Measurements from ENCODE around the gene BUD23. TPM values are rescaled to one million over a fixed set of nuclear protein-coding genes. Genes with fewer than 3 reads are reported as not detected.

Gene BUD23
- total and polyA plus RNA-seq, 2 experiments from 2014 or later = 36.2 to 98.5 TPM

GRCh38 chr7:73705551-73705920, 22.1 kb downstream of the BUD23 start:
- Histone ChIP-seq H3K4me2 (ENCODE audit: unreplicated experiment) (no peak overlapping the region), H4K20me1 (ENCODE audit: insufficient read depth) (no peaks in the 10 kb centered on the region)

GRCh38 chr7:73706126-73707044, 23.0 kb downstream of the BUD23 start:
- Histone ChIP-seq H2AFZ (no peak overlapping the region), H3K4me1 (ENCODE audit: insufficient read depth) (no peaks in the 10 kb centered on the region), H3K27me3 (replicated peaks; ENCODE audit: insufficient read depth) (no peaks in the 10 kb centered on the region), H3K27ac (no peak overlapping the region), H3K9me2 (ENCODE audit: insufficient read depth) (no peaks in the 10 kb centered on the region), H3F3A (ENCODE audit: insufficient read depth) (no peaks in the 10 kb centered on the region), H3K9me3 (ENCODE audit: low read depth) (no peaks in the 10 kb centered on the region), H3K79me2 (ENCODE audit: insufficient read depth) (peaks cover 49% of the 10 kb centered on the region), H3K9ac (no peak overlapping the region), H3K36me3 (ENCODE audit: low read depth) (peaks cover 8% of the 10 kb centered on the region; the same call in 1 of the 2 replicates), H3K4me2 (ENCODE audit: unreplicated experiment) (no peak overlapping the region), H3K4me3 (no peak overlapping the region), H4K20me1 (ENCODE audit: insufficient read depth) (peaks cover 5% of the 10 kb centered on the region)
- DNase-seq = peak; percentile 49
- WGBS, 2 experiments (ENCODE audit: low coverage in 1 of 2, low lambda C conversion rate in 2 of 2, missing lambda C conversion rate in 2 of 2) = 84 to 88% methylated on average over 21 to 25 of the region's 25 CpGs
- TF ChIP-seq EZH2phosphoT487 (IDR thresholded peaks at IDR 0.05; ENCODE audit: insufficient read depth, low read depth) = no peak
- in situ Hi-C loops (cut with MboI) = no loop called here

More at GRCh38 chr7:73705551-73705920, 22.1 kb downstream of the BUD23 start:
- WGBS, 2 experiments (ENCODE audit: low coverage in 1 of 2, low lambda C conversion rate in 2 of 2, missing lambda C conversion rate in 2 of 2) = 96 to 99% methylated on average over 8 to 10 of the region's 10 CpGs
- Histone ChIP-seq H3K9me3 (ENCODE audit: low read depth) (no peaks in the 10 kb centered on the region), H3K9ac (no peak overlapping the region), H3K9me2 (ENCODE audit: insufficient read depth) (no peaks in the 10 kb centered on the region), H3K4me3 (no peak overlapping the region), H3K36me3 (ENCODE audit: low read depth) (peaks cover 8% of the 10 kb centered on the region; the same call in 1 of the 2 replicates), H3F3A (ENCODE audit: insufficient read depth) (no peaks in the 10 kb centered on the region), H3K79me2 (ENCODE audit: insufficient read depth) (peaks cover 40% of the 10 kb centered on the region), H3K4me1 (ENCODE audit: insufficient read depth) (no peaks in the 10 kb centered on the region), H3K27ac (no peak overlapping the region), H3K27me3 (replicated peaks; ENCODE audit: insufficient read depth) (no peaks in the 10 kb centered on the region), H2AFZ (no peak overlapping the region)
- TF ChIP-seq EZH2phosphoT487 (IDR thresholded peaks at IDR 0.05; ENCODE audit: insufficient read depth, low read depth) (no peak), EZH2 (IDR thresholded peaks at IDR 0.05; ENCODE audit: insufficient read depth, poor library complexity, severe bottlenecking) (no peak)
- no peak for DNase-seq
- in situ Hi-C loops (cut with MboI) = no loop called here

GRCh38 chr7:73707045-73707631, 23.7 kb downstream of the BUD23 start:
- peaks cover 5% of the 10 kb centered on the region; the same call in 1 of the 2 replicates for H3K36me3 ChIP-seq (ENCODE audit: low read depth)
- TF ChIP-seq EZH2 (IDR thresholded peaks at IDR 0.05; ENCODE audit: insufficient read depth, poor library complexity, severe bottlenecking) (no peak), EZH2phosphoT487 (IDR thresholded peaks at IDR 0.05; ENCODE audit: insufficient read depth, low read depth) (no peak)
- H3F3A ChIP-seq (ENCODE audit: insufficient read depth) = no peaks in the 10 kb centered on the region
- in situ Hi-C loops (cut with MboI) = no loop called here
- no peak overlapping the region for H3K4me3 ChIP-seq
- no peak overlapping the region for H2AFZ ChIP-seq
- H3K4me2 ChIP-seq (ENCODE audit: unreplicated experiment) = no peak overlapping the region
- H3K9me2 ChIP-seq (ENCODE audit: insufficient read depth) = no peaks in the 10 kb centered on the region
- H3K27ac ChIP-seq = no peak overlapping the region
- H3K9ac ChIP-seq = no peak overlapping the region
- no peak for DNase-seq
- H3K27me3 ChIP-seq (replicated peaks; ENCODE audit: insufficient read depth) = no peaks in the 10 kb centered on the region
- H3K9me3 ChIP-seq (ENCODE audit: low read depth) = no peaks in the 10 kb centered on the region
- WGBS, 2 experiments (ENCODE audit: low coverage in 1 of 2, low lambda C conversion rate in 2 of 2, missing lambda C conversion rate in 2 of 2) = 80 to 84% methylated on average over 15 of the region's 15 CpGs
- peaks cover 56% of the 10 kb centered on the region for H3K79me2 ChIP-seq (ENCODE audit: insufficient read depth)
- H3K4me1 ChIP-seq (ENCODE audit: insufficient read depth) = no peaks in the 10 kb centered on the region
- H4K20me1 ChIP-seq (ENCODE audit: insufficient read depth) = peaks cover 5% of the 10 kb centered on the region

DNA sequence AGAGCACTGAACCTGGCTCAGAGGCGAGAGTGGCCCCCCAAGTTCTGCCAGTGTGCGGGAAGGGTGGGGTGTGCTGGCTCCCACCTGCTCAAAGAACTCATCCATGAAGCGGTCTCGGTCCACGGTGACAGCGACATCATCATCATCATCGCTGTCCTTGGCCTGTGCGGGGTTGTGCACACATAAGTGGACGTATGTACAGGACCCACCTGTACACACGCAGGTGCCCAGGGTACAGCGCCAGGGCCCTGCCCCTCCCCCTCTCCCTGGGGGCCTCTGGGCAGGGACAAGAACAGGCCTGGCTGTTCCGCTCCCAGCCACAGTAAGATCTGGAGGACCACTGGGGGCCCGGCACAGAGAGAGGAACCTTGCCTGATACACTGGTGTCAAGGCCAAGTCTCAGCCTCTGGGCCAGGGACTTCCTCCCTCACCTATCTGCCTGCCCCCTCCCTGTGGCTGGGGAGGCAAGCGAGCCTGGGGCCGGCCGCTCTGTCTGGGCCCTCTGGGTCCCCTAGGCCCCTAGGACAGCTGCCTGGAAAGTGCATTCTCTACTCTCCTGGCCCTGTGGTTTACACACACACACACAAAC, 25.7 kb downstream of the BUD23 start:
- H3K79me2 ChIP-seq (ENCODE audit: insufficient read depth) = peaks cover 76% of the 10 kb centered on the region
- H3K27ac ChIP-seq = no peak overlapping the region
- H3K9me2 ChIP-seq (ENCODE audit: insufficient read depth) = no peaks in the 10 kb centered on the region
- no peaks in the 10 kb centered on the region for H3K4me1 ChIP-seq (ENCODE audit: insufficient read depth)
- peaks cover 13% of the 10 kb centered on the region for H4K20me1 ChIP-seq (ENCODE audit: insufficient read depth)
- no peak for DNase-seq
- H2AFZ ChIP-seq = no peak overlapping the region
- no peaks in the 10 kb centered on the region for H3K27me3 ChIP-seq (replicated peaks; ENCODE audit: insufficient read depth)
- in situ Hi-C loops (cut with MboI) = no loop called here
- WGBS, 2 experiments (ENCODE audit: low coverage in 1 of 2, low lambda C conversion rate in 2 of 2, missing lambda C conversion rate in 2 of 2) = 97 to 99% methylated on average over 13 to 16 of the region's 16 CpGs
- no peaks in the 10 kb centered on the region for H3K9me3 ChIP-seq (ENCODE audit: low read depth)
- no peak overlapping the region for H3K4me2 ChIP-seq (ENCODE audit: unreplicated experiment)
- H3K9ac ChIP-seq = no peak overlapping the region
- no peaks in the 10 kb centered on the region for H3F3A ChIP-seq (ENCODE audit: insufficient read depth)
- H3K36me3 ChIP-seq (ENCODE audit: low read depth) = no peaks in the 10 kb centered on the region; the same call in 1 of the 2 replicates
- H3K4me3 ChIP-seq = no peak overlapping the region
- no peak for TF ChIP-seq EZH2 (IDR thresholded peaks at IDR 0.05; ENCODE audit: insufficient read depth, poor library complexity, severe bottlenecking)
- no peak for TF ChIP-seq EZH2phosphoT487 (IDR thresholded peaks at IDR 0.05; ENCODE audit: insufficient read depth, low read depth)

Measured in GM23248 (cell line).